Measurements from ENCODE around the gene TBCEL. TPM values are rescaled to one million over a fixed set of nuclear protein-coding genes. Genes with fewer than 3 reads are reported as not detected.
A peak's percentile ranks its signal among the peaks of the same experiment; 100 is the strongest.

TBCEL gene
- total RNA-seq, 4 donors from 2014 or later = 17.1 to 24.7 (median 20.6) TPM

GRCh38 chr11:121108413-121108812 is 84.5 kb downstream of the TBCEL start:
- Histone ChIP-seq H3K27me3 (no peaks in the 10 kb centered on the region), H3K4me1 (peaks cover 0 to 28% (median 1%) of the 10 kb centered on the region in 4 donors), H3K9me3 (no peaks in the 10 kb centered on the region), H3K27ac (no peak overlapping the region), H3K4me3 (no peak overlapping the region), H3K36me3 (no peaks in the 10 kb centered on the region)
- DNase-seq (ENCODE audit: low spot score in 2 of 2) = no peak
- WGBS, 2 donors = 50 to 93% methylated on average over 1 of the region's 1 CpG
- TF ChIP-seq POLR2A (IDR thresholded peaks at IDR 0.05) = no peak

- Histone ChIP-seq H3K9me3 (no peaks in the 10 kb centered on the region), H3K4me1 (peaks cover 0 to 19% (median 1%) of the 10 kb centered on the region in 4 donors)
- 86 to 87% methylated on average over 2 of the region's 2 CpGs for WGBS, 2 donors
Observed at GRCh38 chr11:121109471-121109870, 85.6 kb downstream of the TBCEL start.

GRCh38 chr11:121109916-121110586 is 86.1 kb downstream of the TBCEL start:
- Histone ChIP-seq H3K27ac (no peak overlapping the region), H3K27me3 (no peaks in the 10 kb centered on the region), H3K36me3 (no peaks in the 10 kb centered on the region), H3K4me3 (no peak overlapping the region), H3K4me1 (peaks cover 0 to 13% (median 1%) of the 10 kb centered on the region in 4 donors), H3K9me3 (no peaks in the 10 kb centered on the region)
- WGBS, 2 donors = 55 to 60% methylated on average over 7 of the region's 7 CpGs
- DNase-seq (ENCODE audit: low spot score in 2 of 2) = no peak
- TF ChIP-seq EP300 (IDR thresholded peaks at IDR 0.05) = no peak
- TF ChIP-seq CTCF (IDR thresholded peaks at IDR 0.05) = no peak
- no peak for TF ChIP-seq POLR2A (IDR thresholded peaks at IDR 0.05)

More at GRCh38 chr11:121109471-121109870, 85.6 kb downstream of the TBCEL start:
- H3K27me3 ChIP-seq = no peaks in the 10 kb centered on the region
- H3K4me3 ChIP-seq = no peak overlapping the region
- no peaks in the 10 kb centered on the region for H3K36me3 ChIP-seq
- no peak for TF ChIP-seq CTCF (IDR thresholded peaks at IDR 0.05)
- no peak for TF ChIP-seq EP300 (IDR thresholded peaks at IDR 0.05)
- TF ChIP-seq POLR2A (IDR thresholded peaks at IDR 0.05) = no peak
- DNase-seq (ENCODE audit: low spot score in 2 of 2) = no peak
- H3K27ac ChIP-seq = no peak overlapping the region

GRCh38 chr11:121110871-121111724 is 87.2 kb downstream of the TBCEL start:
- no peak overlapping the region for H3K4me3 ChIP-seq
- no peaks in the 10 kb centered on the region for H3K36me3 ChIP-seq
- H3K27ac ChIP-seq = no peak overlapping the region
- TF ChIP-seq POLR2A (IDR thresholded peaks at IDR 0.05) (no peak), CTCF (IDR thresholded peaks at IDR 0.05) (no peak), EP300 (IDR thresholded peaks at IDR 0.05) (no peak)
- no peaks in the 10 kb centered on the region for H3K9me3 ChIP-seq
- peaks cover 0 to 4% (median 0%) of the 10 kb centered on the region in 4 donors for H3K4me1 ChIP-seq
- WGBS, 2 donors = 78 to 82% methylated on average over 10 of the region's 10 CpGs
- H3K27me3 ChIP-seq = no peaks in the 10 kb centered on the region
- no peak for DNase-seq (ENCODE audit: low spot score in 2 of 2)

GRCh38 chr11:121112498-121113455 is 88.9 kb downstream of the TBCEL start:
- no peak overlapping the region for H3K4me3 ChIP-seq
- peak; percentile 28 to 55 for DNase-seq (ENCODE audit: low spot score in 2 of 2)
- no peaks in the 10 kb centered on the region for H3K27me3 ChIP-seq
- TF ChIP-seq CTCF (IDR thresholded peaks at IDR 0.05) (peak; percentile 49 to 67 (median 58)), POLR2A (IDR thresholded peaks at IDR 0.05) (no peak)
- H3K27ac ChIP-seq = no peak overlapping the region
- H3K36me3 ChIP-seq = no peaks in the 10 kb centered on the region
- peaks cover 0 to 4% (median 0%) of the 10 kb centered on the region in 4 donors for H3K4me1 ChIP-seq
- no peaks in the 10 kb centered on the region for H3K9me3 ChIP-seq
- 55 to 57% methylated on average over 32 of the region's 32 CpGs for WGBS, 2 donors
